ENCODE measurements around the gene OSBPL5. TPM values are rescaled to one million over a fixed set of nuclear protein-coding genes. Genes with fewer than 3 reads are reported as not detected.

OSBPL5 gene
- total and polyA plus RNA-seq, 9 of the 15 experiments (the other 6 are each of a cell fraction or from before 2014, with no cell fraction given) = 0.06 to 14.8 (median 3.2) TPM

DNA sequence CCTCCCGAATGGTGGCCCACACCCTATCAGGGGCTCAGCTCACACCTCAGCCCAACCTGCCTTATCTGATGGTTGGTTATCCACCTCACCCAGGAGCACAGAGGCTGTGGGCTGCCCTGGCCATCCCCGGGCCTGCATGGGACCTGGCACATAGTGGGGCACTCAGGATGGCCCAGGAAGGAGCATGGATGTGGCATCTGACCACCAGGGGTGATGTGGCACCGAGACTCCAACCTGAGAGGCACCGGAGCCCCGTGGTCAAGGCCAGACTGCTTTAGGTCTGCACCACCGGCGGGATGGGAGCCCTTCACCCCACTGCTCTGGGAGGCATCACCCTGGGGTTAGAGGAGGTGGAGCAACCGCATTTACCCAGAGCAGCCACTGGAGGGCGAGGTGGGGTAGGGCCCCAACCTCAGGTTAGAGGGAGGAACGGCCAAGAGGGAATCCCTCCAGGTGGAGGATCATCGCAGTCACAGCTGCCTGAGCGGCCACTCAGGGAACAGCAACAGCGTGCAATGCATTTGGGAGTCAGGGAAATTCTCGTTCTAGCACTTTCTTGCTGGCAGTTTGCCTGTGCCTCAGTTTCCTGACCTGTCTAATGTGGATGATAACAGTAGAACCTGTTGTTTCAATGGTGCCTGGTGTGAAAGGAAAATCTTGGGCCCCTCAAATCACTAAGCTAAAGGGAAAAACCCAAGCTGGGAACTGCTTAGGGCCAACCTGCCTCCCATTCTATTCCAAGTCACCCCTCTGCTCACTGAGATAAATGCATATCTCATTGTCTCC, 55.0 kb downstream of the OSBPL5 start (continued):
- 0 out of 2 replicates have a peak, but pooled peaks have one; percentile 61 for TF ChIP-seq GABPB1 (CRISPR knock-in tag; IDR thresholded peaks at IDR 0.05)
- TF ChIP-seq, protein P1, sequence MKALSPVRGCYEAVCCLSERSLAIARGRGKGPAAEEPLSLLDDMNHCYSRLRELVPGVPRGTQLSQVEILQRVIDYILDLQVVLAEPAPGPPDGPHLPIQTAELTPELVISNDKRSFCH (CRISPR knock-in tag; IDR thresholded peaks at IDR 0.05) = no peak
- TF ChIP-seq, protein P1 (tag; IDR thresholded peaks at IDR 0.05) = no peak

DNA sequence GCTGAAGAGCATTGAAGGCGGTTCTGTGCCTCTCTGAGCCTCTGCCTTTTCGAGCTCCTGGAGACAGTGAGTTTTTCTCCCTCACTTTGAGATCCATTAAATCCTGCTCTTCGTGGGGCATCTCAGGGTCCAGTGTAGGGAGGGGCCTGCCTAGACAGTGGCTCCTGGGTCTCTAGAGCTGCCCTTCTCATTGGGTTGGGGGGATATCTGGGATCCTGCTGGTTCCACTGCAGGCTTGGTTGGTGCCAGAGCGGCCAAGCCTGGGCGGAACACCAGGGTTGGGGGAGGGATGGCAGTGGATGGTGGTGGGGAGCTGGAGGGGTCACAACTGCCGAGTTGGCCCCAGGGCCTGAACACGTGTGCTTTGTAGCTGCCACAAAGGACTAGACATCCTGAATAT, 55.7 kb downstream of the OSBPL5 start:
- in situ Hi-C loops (cut with MboI) = no loop called here
- H3K9me1 ChIP-seq (ENCODE audit: control insufficient read depth, insufficient read depth, low read length) = no peaks in the 10 kb centered on the region
- ATAC-seq = no peak
- H3K36me3 ChIP-seq (ENCODE audit: control insufficient read depth, insufficient read depth, low read length) = no peaks in the 10 kb centered on the region
- peaks cover 2 to 11% of the 10 kb centered on the region in 2 experiments; a peak in 3 of 5 replicates for H3K4me1 ChIP-seq (replicated peaks in 1 of 2; ENCODE audit: control insufficient read depth in 2 of 2, insufficient read depth in 2 of 2, low read length in 2 of 2)
- no TSS peak for BruUV-seq (replicated peaks)
- ChIA-PET CTCF (ENCODE audit: low intra/inter-chr PET ratio) (interaction anchor here (2.2 kb wide), 1 partner anchor 107 kb away, joined by 16 read pairs; no protein-coding TSS in a partner anchor), POLR2A (interaction anchor here (0.6 kb wide), 2 partner anchors 168 to 590 kb away, joined by 3 read pairs; no protein-coding TSS in a partner anchor)
- FAIRE-seq = no peak
- H3K9ac ChIP-seq (ENCODE audit: insufficient read depth in 1 of 2, low read depth in 2 of 2, low read length in 2 of 2) = peak overlapping the region in 1 of 2 experiments; percentile 31; a peak in 1 of 4 replicates
- H3K9me3 ChIP-seq (replicated peaks; ENCODE audit: control insufficient read depth, insufficient read depth, low read depth, low read length) = no peaks in the 10 kb centered on the region
- DNase-seq (ENCODE audit: extremely low read depth in 1 of 4, low spot score in 3 of 4) = no peak
- H3K4me3 ChIP-seq = no peak overlapping the region
- intact Hi-C loops (cut with micrococcal nuclease) = no loop called here
- no peak overlapping the region for H3K4me2 ChIP-seq (ENCODE audit: insufficient read depth, low read length)
- 51% methylated on average over 7 of the region's 7 CpGs for WGBS (ENCODE audit: insufficient coverage, low coverage, missing lambda C conversion rate)
- H4K20me1 ChIP-seq (replicated peaks; ENCODE audit: control insufficient read depth, insufficient read depth, low read length) = no peaks in the 10 kb centered on the region
- H3K27me3 ChIP-seq (ENCODE audit: control insufficient read depth in 2 of 2, insufficient read depth in 2 of 2, low read length in 2 of 2) = no peaks in the 10 kb centered on the region
- H3K27ac ChIP-seq (ENCODE audit: extremely low read depth, low read depth, low read length) = no peak overlapping the region
- H2AFZ ChIP-seq (ENCODE audit: low read depth, low read length) = no peak overlapping the region
- no peaks in the 10 kb centered on the region for H3K79me2 ChIP-seq (ENCODE audit: control insufficient read depth, insufficient read depth, low read length)
- TF ChIP-seq MAFF (IDR thresholded peaks at IDR 0.05; ENCODE audit: low read length) (no peak), ZNF57 (CRISPR knock-in tag; IDR thresholded peaks at IDR 0.05) (no peak), NR2F6 (CRISPR knock-in tag; IDR thresholded peaks at IDR 0.05) (no peak), MAZ (CRISPR knock-in tag; conservative IDR thresholded peaks at IDR 0.05 in 1 of 2, IDR thresholded peaks at IDR 0.05 in 1 of 2) (no peak)
- TF ChIP-seq, protein P2, sequence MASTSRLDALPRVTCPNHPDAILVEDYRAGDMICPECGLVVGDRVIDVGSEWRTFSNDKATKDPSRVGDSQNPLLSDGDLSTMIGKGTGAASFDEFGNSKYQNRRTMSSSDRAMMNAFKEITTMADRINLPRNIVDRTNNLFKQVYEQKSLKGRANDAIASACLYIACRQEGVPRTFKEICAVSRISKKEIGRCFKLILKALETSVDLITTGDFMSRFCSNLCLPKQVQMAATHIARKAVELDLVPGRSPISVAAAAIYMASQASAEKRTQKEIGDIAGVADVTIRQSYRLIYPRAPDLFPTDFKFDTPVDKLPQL (IDR thresholded peaks at IDR 0.05; ENCODE audit: extremely low read depth, insufficient read length) = no peak
- TF ChIP-seq, protein P3, sequence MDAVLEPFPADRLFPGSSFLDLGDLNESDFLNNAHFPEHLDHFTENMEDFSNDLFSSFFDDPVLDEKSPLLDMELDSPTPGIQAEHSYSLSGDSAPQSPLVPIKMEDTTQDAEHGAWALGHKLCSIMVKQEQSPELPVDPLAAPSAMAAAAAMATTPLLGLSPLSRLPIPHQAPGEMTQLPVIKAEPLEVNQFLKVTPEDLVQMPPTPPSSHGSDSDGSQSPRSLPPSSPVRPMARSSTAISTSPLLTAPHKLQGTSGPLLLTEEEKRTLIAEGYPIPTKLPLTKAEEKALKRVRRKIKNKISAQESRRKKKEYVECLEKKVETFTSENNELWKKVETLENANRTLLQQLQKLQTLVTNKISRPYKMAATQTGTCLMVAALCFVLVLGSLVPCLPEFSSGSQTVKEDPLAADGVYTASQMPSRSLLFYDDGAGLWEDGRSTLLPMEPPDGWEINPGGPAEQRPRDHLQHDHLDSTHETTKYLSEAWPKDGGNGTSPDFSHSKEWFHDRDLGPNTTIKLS (IDR thresholded peaks at IDR 0.05; ENCODE audit: borderline replicate concordance, low read depth) = no peak
- TF ChIP-seq, protein P4, sequence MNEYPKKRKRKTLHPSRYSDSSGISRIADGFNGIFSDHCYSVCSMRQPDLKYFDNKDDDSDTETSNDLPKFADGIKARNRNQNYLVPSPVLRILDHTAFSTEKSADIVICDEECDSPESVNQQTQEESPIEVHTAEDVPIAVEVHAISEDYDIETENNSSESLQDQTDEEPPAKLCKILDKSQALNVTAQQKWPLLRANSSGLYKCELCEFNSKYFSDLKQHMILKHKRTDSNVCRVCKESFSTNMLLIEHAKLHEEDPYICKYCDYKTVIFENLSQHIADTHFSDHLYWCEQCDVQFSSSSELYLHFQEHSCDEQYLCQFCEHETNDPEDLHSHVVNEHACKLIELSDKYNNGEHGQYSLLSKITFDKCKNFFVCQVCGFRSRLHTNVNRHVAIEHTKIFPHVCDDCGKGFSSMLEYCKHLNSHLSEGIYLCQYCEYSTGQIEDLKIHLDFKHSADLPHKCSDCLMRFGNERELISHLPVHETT (CRISPR knock-in tag; conservative IDR thresholded peaks at IDR 0.05 in 1 of 2, IDR thresholded peaks at IDR 0.05 in 1 of 2) = no peak
